Globus pallidus (tissue), 1 donor: ENCODE data around the gene SREK1.
"Not testable (repeated sequence)": the region's sequence is repeated elsewhere in the genome, so short reads cannot be mapped to it uniquely, and the experiment has no call there.

ENCODE experiments used
- DNase-seq: peaks from one replicate; pipeline ENCODE4 v3.0.0-alpha.2; 2015; ENCODE audit warnings: low spot score

The SREK1 gene

DNA sequence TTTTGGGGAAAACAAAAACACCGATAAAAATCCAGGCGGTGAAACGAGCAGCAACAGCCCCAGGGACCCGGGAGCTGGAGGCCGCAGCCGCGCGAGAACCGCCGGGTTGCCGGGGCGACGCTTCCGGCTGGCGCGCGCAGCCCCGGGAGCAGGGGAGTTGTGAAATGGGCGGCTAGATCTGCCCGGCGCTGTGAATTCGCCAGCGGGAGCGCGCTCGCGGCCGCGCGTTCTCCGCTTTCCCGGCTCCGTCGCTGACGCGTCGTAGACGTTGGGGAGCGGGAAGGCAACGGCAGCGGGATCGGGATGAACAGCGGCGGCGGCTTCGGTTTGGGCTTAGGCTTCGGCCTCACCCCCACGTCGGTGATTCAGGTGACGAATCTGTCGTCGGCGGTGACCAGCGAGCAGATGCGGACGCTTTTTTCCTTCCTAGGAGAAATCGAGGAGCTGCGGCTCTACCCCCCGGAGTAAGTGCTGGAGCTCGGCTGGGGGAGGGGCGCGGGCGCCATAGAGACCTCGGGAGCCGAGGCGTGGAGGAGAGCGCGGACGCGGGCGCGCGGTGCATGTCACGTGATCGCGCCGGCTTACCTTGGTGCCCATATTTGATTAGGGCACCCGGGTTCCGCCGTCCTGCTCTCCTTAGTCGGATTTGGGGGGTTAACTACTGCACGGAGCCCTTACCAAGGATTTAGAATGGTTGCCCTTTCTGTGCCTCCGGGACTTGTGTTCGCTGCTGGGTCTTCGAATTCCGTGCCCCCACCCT, at the start of gene SREK1:
TSS of gene SREK1 (plus strand) at position 227 of the 760 bp plus-strand sequence. CDS start at position 304, 77 bp downstream.
- DNase-seq = peak; percentile 90

DNA sequence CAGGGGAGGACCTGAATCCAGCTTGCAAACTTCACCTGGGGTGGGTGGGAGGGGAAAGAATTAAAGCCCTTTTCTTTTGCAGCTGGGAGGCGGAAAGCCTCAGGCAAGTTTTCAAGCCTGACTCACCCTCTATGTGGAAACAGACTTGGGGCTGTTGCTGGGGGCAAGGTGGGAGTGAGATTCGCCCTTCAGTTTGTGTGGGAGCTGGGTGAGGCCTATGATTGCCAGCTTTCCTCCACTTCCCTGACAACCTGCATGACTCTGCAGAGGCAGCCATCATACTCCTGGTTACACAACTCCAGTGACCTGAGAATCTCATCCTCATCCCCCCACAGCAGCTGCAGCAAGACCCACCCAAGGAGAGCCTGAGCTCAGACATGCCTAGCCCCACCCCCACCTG, 43.2 kb upstream of the SREK1 start:
- DNase-seq = no peak

DNA sequence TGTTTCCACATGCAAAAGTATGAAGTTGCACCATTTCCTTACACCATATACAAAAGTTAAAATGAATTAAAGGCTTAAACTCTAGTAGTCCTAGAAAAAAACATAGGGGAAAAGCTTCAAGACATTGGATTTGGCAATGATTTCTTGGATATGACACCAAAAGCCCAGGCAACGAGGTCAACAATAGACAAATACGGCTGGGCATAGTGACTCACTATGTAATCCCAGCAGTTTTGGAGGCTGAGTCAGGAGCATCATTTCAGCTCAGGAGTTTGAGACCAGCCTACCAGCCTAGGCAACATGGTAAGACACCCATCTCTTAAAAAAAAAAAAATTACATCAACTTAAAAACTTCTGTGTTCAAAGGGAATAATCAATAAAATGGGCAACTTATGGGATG, 30.9 kb upstream of the SREK1 start:
- DNase-seq = no peak

- no peak for DNase-seq
Measured at GRCh38 chr5:66118304-66118703, 25.8 kb upstream of the SREK1 start.

DNA sequence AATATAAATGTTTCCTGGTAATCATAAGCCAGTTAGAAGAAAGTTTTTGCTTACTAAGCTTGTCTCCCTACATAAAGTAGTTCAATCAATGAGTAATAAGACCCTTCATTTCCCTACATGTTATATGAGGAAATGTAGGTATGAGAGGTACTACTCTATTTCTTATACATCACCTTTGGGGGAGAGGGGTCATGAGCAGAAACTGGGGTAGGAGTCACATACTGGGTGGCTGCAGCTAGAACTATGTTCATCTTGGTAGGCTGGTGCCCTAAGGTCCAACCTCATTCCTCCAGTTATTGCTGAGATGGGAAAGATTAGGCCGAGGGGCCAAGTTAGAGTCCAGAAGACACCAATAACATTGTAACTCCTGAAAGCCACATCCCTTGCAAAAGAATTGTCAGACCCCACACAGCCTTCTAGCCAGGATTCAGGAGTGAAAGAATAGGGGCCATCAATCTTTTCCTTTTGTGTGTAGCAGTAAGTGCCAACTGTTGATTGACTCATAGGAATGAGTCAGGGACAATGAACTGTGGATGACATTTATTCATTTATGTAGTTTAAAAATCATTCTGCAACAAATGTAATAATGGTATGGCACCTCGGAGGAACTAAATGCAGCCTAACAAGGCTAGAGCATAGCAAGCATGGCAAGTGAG, 21.6 kb upstream of the SREK1 start:
- no peak for DNase-seq

DNA sequence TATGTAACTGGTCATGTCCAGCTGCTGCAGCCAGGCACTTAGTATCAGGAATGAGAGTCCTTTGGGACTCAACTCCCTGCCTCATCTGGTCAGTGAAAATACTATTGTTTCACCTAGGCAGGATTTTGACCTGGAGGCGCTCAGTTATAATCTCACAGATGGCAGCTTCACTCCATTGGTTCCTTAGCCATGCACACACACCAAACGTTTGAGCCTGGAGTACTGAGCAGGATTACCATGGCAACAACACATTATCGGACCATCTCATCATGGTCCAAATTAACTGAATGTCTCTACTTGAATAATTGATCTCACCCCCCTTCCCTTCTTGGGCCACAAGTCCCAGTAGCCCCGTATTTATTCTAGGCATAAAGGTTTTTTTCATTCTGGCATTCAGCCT, 15.0 kb upstream of the SREK1 start:
- DNase-seq = no peak

DNA sequence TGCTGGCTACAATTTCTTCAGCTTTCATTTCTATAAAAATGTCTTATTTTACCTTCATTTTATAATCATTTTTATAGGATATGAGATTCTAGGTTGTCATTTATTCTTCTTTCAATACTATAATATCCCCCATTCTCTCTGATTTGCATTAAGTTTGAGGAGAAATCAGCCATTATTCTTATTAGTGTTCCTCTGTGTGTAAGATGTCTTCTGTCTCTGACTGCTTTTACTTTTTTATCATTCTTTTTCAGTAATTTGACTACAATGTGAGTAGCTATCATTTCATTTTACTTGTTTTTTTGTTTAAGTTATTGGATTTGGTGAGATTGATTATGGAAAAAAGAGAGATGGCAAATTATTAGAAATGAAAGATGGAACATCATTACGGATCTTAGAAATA, 13.6 kb upstream of the SREK1 start:
- no peak for DNase-seq

GRCh38 chr5:66134407-66134861, 9.7 kb upstream of the SREK1 start:
- DNase-seq = no peak

DNA sequence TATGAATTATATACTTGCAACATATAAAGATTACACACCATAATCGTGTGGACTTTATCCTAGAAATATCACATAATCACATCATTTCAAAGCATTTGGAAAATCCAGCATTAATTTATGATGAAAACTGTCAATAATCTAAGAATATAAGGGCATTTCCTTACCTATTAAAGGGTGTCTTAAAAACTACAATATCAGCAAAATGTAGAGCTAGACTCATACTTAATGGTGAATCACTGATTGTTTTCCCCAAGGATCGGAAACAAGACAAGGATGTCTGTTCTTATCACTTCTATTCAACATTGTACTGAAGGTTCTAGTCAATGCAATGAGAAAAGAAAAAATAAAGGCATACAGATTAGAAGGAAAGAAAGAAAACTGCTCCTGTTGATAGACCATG, 8.0 kb upstream of the SREK1 start:
- DNase-seq = no peak

DNA sequence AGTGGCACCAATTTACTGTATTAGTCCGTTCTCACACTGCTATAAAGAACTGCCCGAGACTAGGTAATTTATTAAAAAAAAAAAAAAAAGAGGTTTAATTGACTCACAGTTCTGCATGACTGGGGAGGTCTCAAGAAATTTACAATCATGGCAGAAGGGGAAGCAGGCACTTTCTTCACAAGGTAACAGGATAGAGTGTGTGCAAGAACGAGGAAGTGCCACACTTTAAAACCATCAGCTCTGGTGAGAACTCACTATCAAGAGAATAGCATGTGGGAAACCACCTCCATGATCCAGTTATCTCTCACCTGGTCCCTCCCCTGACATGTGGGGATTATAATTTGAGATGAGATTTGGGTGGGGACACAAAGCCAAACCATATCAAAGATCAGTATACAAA, 7.2 kb upstream of the SREK1 start:
- not testable (repeated sequence) for DNase-seq

- DNase-seq = no peak
Measured at GRCh38 chr5:66138637-66139317, 5.3 kb upstream of the SREK1 start.

DNA sequence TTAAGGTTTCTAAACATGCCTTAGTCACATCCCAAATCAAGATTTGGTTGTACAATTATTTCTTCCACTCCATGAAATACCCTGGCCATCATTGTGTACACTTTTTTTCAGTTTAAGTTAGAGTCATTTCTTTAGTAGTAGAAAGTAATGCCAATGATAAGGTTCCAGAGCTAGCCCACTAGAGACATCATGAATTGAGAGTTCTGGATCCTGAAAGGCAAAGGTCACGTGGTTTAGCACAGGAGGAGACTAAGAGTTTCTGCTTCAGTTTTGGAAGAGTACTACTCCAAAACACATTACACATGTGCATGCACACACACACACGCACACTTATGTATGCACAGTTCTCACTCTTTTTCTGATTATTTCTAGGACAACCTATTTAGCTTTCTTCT, 4.8 kb upstream of the SREK1 start:
- no peak for DNase-seq

DNA sequence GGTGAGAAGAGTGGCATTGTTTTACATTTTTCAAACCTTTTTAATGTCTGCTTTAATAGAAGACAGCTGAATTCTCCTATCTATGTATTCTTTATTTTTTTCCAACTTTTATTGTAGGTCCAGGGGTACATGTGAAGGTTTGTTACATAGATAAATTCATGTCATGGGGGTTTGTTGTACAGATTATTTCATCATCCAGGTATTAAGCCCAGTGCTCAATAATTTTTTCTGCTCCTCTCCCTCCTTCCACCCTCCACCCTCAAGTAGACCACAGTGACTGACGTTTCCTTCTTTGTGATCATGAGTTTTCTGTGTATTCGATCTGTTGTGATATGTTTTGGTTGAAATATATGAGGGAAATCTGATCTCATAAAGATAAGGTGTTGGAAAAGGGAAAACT, 1.7 kb upstream of the SREK1 start:
- DNase-seq = no peak

DNA sequence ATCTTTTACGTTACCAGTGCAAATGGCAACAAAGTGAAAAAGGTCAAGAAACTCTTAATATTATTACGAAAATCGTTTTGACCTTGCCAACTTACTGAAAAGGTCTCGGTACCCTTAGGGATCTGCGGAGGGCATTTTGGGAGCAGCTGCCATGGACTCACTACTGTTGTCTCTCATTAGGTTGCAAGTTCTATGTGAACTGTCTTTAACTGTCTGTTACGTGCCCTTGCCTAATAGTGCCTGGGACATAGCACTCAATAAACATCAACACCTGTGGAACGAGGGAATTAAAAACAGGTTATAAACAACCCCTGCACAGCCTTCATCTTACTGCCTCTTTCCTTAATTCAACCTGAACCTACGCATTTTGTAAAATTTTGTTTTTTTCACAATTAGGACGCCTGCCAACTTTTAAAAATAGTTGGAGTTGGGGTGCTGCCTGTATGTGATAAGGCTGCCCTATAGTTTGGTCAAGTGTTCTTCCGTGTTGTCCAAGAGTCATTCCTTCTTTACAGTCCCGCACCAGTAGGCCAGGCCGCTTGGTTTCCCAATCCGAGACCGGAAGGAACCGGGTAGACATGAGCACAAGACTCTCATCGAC, 527 bp upstream of the SREK1 start:
- DNase-seq = no peak

DNA sequence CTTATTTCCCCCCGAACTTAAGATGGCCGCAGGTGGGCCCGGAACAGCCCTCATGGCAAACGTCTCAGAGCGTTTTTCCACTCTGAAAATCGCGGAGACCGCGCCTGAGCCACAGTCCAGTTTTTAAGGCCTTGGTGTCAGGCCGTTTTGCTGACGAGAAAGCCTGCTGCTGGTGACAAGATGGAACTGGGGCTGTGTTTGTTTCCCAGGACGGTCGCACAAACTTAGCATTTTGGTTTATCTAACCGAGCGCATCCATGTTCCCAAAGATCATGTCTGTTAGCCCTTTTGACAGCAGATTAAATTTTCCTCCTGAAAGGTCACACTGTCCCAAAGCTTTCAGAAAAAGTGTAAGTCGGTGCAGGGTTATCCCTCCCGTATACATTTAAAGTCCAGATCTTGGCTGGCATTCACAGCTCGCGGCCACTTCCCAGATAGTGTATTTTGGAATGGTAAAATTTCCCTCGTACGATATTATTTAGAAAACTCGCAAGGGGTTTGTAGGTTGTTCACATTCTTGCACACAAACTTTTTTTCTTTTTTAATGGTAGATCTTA, 812 bp downstream of the SREK1 start:
- no peak for DNase-seq

GRCh38 chr5:66145737-66146136, 1.6 kb downstream of the SREK1 start:
- no peak for DNase-seq

DNA sequence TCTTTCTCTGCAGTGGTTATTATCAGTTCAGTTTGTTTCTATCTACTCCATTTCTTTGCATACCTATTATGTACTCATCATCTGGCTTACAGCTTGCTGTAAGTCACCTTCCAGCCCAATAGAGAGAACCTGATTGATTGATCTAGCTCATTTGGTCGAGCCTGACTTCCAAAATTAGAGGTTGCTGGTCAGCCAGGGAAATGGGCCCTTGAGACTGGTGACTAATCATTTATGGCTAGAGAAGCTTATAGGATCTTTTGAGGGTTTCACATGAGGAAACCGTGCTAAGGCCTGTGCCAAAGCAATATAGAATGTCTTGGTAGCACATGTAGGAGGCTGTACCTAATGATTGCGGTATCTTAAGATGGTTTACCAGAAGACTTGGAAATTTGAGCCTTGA, 5.8 kb downstream of the SREK1 start:
- no peak for DNase-seq

- no peak for DNase-seq
Measured at GRCh38 chr5:66151030-66151429, 6.9 kb downstream of the SREK1 start.

- DNase-seq = no peak
Measured at GRCh38 chr5:66151491-66151890, 7.4 kb downstream of the SREK1 start.

- no peak for DNase-seq
Measured at GRCh38 chr5:66157046-66157445, 12.9 kb downstream of the SREK1 start.

DNA sequence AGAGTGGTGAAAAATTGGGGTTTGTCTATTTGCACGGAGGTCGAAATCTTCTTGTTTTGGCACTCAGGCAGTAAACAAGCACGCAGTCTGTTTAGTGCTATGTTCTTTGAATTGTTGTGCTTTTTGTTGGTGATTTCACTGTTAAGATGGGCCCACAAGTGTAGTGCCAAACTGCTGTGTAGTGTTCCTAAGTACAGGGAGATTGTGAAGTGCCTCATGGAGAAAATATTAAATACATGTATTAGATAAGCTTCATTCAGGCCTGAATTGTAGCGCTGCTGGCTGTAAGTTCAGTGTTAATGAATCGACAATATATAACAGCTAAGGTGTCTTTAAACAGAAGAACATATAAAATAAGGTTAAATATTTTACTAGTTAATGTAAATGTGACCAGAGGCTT, 17.3 kb downstream of the SREK1 start:
- no peak for DNase-seq

- DNase-seq = no peak
Measured at GRCh38 chr5:66164044-66164790, 20.1 kb downstream of the SREK1 start.
